Ishikawa (cell line): Measurements from ENCODE around the gene TMC2.
A peak's percentile ranks its signal among the peaks of the same experiment; 100 is the strongest.

ENCODE experiments used
- CEBPB ChIP-seq: IDR thresholded peaks from 2 replicates; pipeline ENCODE4 v1.6.1; 2012
- CREB1 ChIP-seq: IDR thresholded peaks from 2 replicates; pipeline ENCODE4 v1.6.1; 2012; ENCODE audit warnings: low read depth
- EGR1 ChIP-seq: IDR thresholded peaks from 2 replicates; pipeline ENCODE4 v1.6.1; 2012
- EP300 ChIP-seq: IDR thresholded peaks from 2 replicates; pipeline ENCODE4 v1.6.1; 2012; ENCODE audit warnings: borderline replicate concordance
- FOXM1 ChIP-seq: IDR thresholded peaks from 2 replicates; pipeline ENCODE4 v1.6.1; 2012; ENCODE audit warnings: low read depth, borderline replicate concordance
- NFIC ChIP-seq: IDR thresholded peaks from 2 replicates; pipeline ENCODE4 v1.6.1; 2012
- RAD21 ChIP-seq: IDR thresholded peaks from 2 replicates; pipeline ENCODE4 v1.6.1; 2012; ENCODE audit warnings: low read depth
- TAF1 ChIP-seq: IDR thresholded peaks from 2 replicates; pipeline ENCODE4 v1.6.1; 2012; ENCODE audit warnings: low read depth, mild to moderate bottlenecking
- TCF12 ChIP-seq: IDR thresholded peaks from 2 replicates; pipeline ENCODE4 v1.6.1; 2012; ENCODE audit warnings: low read depth
- TEAD4 ChIP-seq: IDR thresholded peaks from 2 replicates; pipeline ENCODE4 v1.6.1; 2012
- YY1 ChIP-seq: IDR thresholded peaks from 2 replicates; pipeline ENCODE4 v1.6.1; 2012; ENCODE audit warnings: low read depth
- ZBTB7A ChIP-seq: IDR thresholded peaks from 2 replicates; pipeline ENCODE4 v1.6.1; 2012; ENCODE audit warnings: low read depth
- TF ChIP-seq, protein P1 (sequence below): IDR thresholded peaks from 2 replicates; pipeline ENCODE4 v1.6.1; 2012; ENCODE audit warnings: low read depth, mild to moderate bottlenecking
- TF ChIP-seq, protein P2 (sequence below): IDR thresholded peaks from 2 replicates; pipeline ENCODE4 v1.6.1; 2012
- TF ChIP-seq, protein P3 (sequence below): IDR thresholded peaks from 2 replicates; pipeline ENCODE4 v1.6.1; 2012

TMC2 gene

DNA sequence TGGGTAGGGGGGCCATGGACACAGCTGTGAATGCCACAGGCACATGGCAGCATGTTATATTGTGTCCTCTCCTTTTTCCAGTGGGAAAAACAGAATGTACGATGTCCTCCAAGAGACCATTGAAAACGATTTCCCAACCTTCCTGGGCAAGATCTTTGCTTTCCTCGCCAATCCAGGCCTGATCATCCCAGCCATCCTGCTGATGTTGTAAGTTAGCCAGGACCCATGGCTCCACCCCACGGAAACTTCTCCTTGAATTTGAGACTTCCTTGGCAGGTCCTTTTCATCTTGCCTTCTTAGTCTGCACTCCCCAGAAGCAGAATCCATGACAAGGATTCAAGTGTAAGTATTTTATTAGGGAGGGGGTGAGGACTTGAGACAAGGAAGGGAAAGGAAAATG lies 87.8 kb downstream of the TMC2 start:
- TF ChIP-seq, protein P1, sequence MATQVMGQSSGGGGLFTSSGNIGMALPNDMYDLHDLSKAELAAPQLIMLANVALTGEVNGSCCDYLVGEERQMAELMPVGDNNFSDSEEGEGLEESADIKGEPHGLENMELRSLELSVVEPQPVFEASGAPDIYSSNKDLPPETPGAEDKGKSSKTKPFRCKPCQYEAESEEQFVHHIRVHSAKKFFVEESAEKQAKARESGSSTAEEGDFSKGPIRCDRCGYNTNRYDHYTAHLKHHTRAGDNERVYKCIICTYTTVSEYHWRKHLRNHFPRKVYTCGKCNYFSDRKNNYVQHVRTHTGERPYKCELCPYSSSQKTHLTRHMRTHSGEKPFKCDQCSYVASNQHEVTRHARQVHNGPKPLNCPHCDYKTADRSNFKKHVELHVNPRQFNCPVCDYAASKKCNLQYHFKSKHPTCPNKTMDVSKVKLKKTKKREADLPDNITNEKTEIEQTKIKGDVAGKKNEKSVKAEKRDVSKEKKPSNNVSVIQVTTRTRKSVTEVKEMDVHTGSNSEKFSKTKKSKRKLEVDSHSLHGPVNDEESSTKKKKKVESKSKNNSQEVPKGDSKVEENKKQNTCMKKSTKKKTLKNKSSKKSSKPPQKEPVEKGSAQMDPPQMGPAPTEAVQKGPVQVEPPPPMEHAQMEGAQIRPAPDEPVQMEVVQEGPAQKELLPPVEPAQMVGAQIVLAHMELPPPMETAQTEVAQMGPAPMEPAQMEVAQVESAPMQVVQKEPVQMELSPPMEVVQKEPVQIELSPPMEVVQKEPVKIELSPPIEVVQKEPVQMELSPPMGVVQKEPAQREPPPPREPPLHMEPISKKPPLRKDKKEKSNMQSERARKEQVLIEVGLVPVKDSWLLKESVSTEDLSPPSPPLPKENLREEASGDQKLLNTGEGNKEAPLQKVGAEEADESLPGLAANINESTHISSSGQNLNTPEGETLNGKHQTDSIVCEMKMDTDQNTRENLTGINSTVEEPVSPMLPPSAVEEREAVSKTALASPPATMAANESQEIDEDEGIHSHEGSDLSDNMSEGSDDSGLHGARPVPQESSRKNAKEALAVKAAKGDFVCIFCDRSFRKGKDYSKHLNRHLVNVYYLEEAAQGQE = no peak
- TF ChIP-seq CREB1 (no peak), EP300 (no peak)

DNA sequence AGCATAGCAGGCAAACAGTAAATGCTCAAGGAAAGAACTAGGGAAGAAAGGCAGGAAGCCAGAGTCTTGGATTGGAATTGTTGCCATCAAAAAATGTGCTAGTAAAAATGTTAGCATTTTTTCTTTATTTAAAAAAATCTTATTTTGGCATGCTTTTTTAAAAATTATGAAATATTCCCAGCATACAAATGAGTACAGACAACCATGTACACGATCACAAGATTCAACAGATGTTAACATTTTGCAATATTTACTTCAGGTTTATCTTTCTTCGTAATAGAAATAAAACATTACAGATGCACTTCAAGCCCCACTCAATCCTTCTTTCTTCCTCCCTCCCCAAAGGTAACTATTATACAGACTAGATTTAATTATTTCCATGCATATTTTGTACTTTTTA lies 88.7 kb downstream of the TMC2 start:
- TF ChIP-seq CREB1 (no peak), RAD21 (no peak), ZBTB7A (no peak), NFIC (no peak), EP300 (no peak), TAF1 (no peak), TEAD4 (no peak), YY1 (no peak), TCF12 (no peak)
- TF ChIP-seq, protein P2, sequence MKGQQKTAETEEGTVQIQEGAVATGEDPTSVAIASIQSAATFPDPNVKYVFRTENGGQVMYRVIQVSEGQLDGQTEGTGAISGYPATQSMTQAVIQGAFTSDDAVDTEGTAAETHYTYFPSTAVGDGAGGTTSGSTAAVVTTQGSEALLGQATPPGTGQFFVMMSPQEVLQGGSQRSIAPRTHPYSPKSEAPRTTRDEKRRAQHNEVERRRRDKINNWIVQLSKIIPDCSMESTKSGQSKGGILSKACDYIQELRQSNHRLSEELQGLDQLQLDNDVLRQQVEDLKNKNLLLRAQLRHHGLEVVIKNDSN = no peak
- TF ChIP-seq, protein P3, sequence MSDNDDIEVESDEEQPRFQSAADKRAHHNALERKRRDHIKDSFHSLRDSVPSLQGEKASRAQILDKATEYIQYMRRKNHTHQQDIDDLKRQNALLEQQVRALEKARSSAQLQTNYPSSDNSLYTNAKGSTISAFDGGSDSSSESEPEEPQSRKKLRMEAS = no peak

DNA sequence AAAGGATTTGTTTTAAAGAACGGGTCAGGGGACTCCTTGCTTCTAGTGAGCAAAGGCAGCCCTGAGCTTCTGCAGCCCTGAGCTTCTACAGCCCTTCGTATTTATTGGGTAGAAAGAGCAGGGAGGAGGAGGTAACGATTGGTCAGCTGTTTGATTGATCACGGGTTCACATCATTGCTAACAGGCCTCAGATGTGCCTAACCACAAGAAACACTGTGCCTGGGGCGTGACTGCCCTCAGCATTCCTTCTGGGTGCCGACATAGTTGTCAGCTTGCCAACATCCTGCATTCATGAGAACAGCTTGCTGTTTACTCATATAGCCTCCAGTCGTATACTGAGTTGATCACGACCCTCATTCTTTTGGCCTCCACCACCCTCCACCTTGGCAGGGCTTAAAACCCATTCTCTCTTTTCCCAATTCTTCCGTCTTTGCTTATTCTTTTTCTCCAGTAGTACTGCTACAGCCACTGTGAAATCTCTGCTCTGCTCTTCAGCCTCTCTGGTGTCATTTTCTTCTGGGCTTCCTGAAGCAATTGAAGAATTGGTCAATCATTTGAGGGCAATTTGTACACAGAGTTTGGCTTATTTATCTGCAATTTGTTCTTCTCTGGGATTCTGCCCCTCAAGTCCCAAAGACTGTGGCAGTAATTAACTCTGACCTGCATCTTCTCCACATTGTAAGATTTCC lies 90.6 kb downstream of the TMC2 start:
- TF ChIP-seq TEAD4 = peak; percentile 83
- TF ChIP-seq, protein P2 = peak; percentile 66
- peak; percentile 62 for TF ChIP-seq NFIC
- TF ChIP-seq, protein P3 = peak; percentile 44; the same call in 1 of the 2 replicates
- no peak for TF ChIP-seq TCF12
- no peak for TF ChIP-seq EGR1

DNA sequence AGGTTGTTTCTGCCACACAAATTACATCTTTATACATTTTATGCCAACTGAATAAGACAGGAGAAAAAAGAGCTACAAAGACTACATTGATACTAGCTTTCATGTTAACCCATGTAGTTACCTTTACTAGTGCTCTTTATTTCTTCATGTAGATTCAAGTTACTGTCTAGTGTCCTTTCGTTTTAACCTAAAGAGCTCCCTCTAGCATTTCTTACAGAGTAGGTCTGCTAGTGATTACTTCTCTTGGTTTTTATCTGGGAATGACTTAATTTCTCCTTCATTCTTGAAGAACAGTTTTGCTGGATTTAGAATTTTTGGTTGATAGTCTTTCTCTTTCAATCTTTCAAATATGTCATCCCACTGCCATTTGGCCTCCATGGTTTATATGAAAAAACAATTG lies 94.9 kb downstream of the TMC2 start:
- TF ChIP-seq EGR1 (no peak), TEAD4 (no peak), EP300 (no peak), RAD21 (peak; percentile 23; the same call in 1 of the 2 replicates), YY1 (no peak)
- TF ChIP-seq, protein P1 = no peak
- TF ChIP-seq, protein P3 = no peak
- TF ChIP-seq, protein P2 = no peak

DNA sequence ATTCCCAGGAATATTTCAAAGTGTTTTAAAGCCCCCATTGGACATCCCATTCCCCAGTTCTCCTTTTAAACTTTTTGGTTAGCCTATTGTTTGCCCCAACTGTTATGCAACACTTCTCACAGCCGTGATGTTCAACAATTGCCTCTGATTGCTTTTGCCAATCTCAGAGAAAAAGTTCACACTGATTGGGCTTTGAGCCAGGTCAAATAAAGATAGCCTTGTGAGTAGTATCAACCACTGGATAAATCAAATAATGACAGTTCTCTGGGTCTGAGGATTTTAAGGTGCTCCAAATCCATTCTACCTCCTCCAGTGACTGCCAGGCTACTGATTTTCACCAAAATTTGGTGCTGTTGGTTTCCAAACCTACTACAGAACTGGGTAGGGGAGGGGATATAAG lies 97.0 kb downstream of the TMC2 start:
- TF ChIP-seq TCF12 = no peak
- TF ChIP-seq NFIC = no peak
- no peak for TF ChIP-seq EP300
- no peak for TF ChIP-seq YY1
- TF ChIP-seq CREB1 = no peak
- TF ChIP-seq, protein P2 = no peak
- TF ChIP-seq EGR1 = no peak
- TF ChIP-seq, protein P1 = no peak
- TF ChIP-seq TAF1 = no peak
- no peak for TF ChIP-seq CEBPB
- no peak for TF ChIP-seq RAD21
- no peak for TF ChIP-seq FOXM1
- TF ChIP-seq ZBTB7A = no peak
- TF ChIP-seq, protein P3 = no peak
